Endodermal cell (in vitro differentiated cells): ENCODE data around the gene MIP. TPM values are rescaled to one million over a fixed set of nuclear protein-coding genes. Genes with fewer than 3 reads are reported as not detected.
"Not testable (repeated sequence)": the region's sequence is repeated elsewhere in the genome, so short reads cannot be mapped to it uniquely, and the experiment has no call there.

Source experiments
- DNase-seq: peaks from one replicate; pipeline ENCODE4 v3.0.0-alpha.2; 2017
- H3K27ac ChIP-seq: 2 replicates; pipeline ENCODE4 v1.5.1; 2013; ENCODE audit warnings: mild to moderate bottlenecking, low read depth, low read length, moderate library complexity
- H3K27me3 ChIP-seq: 2 replicates; pipeline ENCODE4 v1.6.1; 2013; ENCODE audit warnings: mild to moderate bottlenecking, low read length, moderate library complexity; ENCODE audit not compliant: insufficient read depth, control insufficient read depth, poor library complexity, severe bottlenecking
- H3K36me3 ChIP-seq: 2 replicates; pipeline ENCODE4 v1.7.0; 2013; ENCODE audit warnings: mild to moderate bottlenecking, low read length, moderate library complexity; ENCODE audit not compliant: control insufficient read depth, insufficient read depth
- H3K4me1 ChIP-seq: one replicate; pipeline ENCODE4 v1.7.0; 2013; ENCODE audit warnings: low read length; ENCODE audit not compliant: control insufficient read depth, insufficient read depth
- H3K4me3 ChIP-seq: 2 replicates; pipeline ENCODE4 v1.5.1; 2013; ENCODE audit warnings: mild to moderate bottlenecking, low read length, moderate library complexity
- H3K9ac ChIP-seq: 2 replicates; pipeline ENCODE4 v1.6.1; 2013; ENCODE audit warnings: mild to moderate bottlenecking, low read length, moderate library complexity; ENCODE audit not compliant: poor library complexity, severe bottlenecking; ENCODE audit errors: extremely low read depth
- H3K9me3 ChIP-seq: 2 replicates; pipeline ENCODE4 v1.6.1; 2013; ENCODE audit warnings: mild to moderate bottlenecking, low read length, moderate library complexity; ENCODE audit not compliant: control insufficient read depth
- H3K27ac Mint-ChIP-seq: 2 replicates; pipeline ENCODE4 v1.8.0; 2020; ENCODE audit warnings: mixed read lengths
- H3K27me3 Mint-ChIP-seq: 2 replicates; pipeline ENCODE4 v1.8.0; 2021; ENCODE audit warnings: mild to moderate bottlenecking, mixed read lengths; ENCODE audit not compliant: insufficient read depth
- H3K36me3 Mint-ChIP-seq: 2 replicates; pipeline ENCODE4 v1.8.0; 2020; ENCODE audit warnings: low read depth, mixed read lengths
- H3K4me1 Mint-ChIP-seq: 2 replicates; pipeline ENCODE4 v1.8.0; 2020; ENCODE audit warnings: mixed read lengths
- H3K4me3 Mint-ChIP-seq: 2 replicates; pipeline ENCODE4 v1.8.0; 2020; ENCODE audit warnings: mild to moderate bottlenecking, moderate library complexity, mixed read lengths
- H3K9me3 Mint-ChIP-seq: 2 replicates; pipeline ENCODE4 v1.8.0; 2020; ENCODE audit warnings: mild to moderate bottlenecking, mixed read lengths
- WGBS, 2 experiments: methylation state at CpG; one replicate each; pipeline versions ENCODE4 v1.1.5 to v1.1.7; 2013; ENCODE audit warnings: missing lambda C conversion rate in 2 of 2, mixed read lengths in 1 of 2; ENCODE audit not compliant: insufficient coverage in 1 of 2, insufficient read length in 1 of 2; 5-methylcytosine and 5-hydroxymethylcytosine counted together
- total RNA-seq, 2 donors: library from RNA; stranded (reverse); fragmentation: NEBNext Ultra II Directional in 1 of 2; extraction: Animal tissue kit (Norgen Biotek cat#: 25700) in 1 of 2; gene quantifications; 2 replicates in 1 of 2; 3 replicates in 1 of 2; pipeline ENCODE4 v1.2.1, GENCODE V29; 2021
- TF ChIP-seq, protein P1 (sequence below): fragments of 200-600 bp; sonication (generic); conservative IDR thresholded peaks from 2 replicates; pipeline ENCODE4 v1.5.0; 2021; ENCODE audit warnings: antibody characterized with exemption, mild to moderate bottlenecking

MIP gene
- total RNA-seq, 2 donors from 2014 or later, result not detected

DNA sequence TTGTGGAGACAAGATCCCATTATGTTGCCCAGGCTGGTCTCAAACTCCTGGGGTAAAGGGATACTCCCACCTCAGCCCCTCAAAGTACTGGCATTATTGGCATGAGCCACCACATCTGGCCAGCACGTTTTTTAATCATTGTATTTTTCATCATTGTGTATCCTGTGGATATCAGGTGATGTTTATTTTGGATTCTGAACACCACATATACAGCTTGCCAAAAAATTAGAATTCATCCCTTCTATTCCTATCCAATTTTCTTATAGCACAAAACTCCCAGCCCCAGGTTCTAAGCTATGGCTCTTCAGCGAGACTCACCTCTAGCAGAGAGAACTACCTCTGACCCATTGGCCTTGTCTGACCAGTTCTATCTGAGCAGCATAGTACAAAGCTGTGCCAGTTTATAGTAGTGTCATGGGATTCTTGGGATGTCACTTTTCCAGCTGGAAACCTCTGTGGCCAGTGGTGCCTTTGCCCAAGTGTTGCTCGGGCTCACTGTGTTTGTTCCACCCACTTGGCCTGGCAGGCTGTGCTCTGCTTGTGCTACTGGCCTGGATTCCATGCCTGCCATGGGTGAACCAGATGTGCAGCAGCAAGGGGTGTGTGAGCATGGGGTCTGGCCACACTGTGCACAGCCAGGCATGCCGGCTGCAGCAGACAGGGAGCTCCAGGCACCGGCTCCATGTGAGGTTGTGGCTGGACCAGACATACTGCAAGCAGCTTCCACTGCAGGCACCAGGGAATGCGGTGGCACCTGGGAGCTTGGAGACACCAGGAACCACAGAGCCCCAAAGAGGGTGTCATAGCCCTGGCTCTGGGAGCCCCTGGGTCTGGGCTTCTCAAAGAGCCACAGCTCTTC lies 42.4 kb downstream of the MIP start:
- no peaks in the 10 kb centered on the region for H3K4me1 ChIP-seq
- Mint-ChIP-seq H3K9me3 (no peaks in the 10 kb centered on the region), H3K4me1 (no peaks in the 10 kb centered on the region), H3K27me3 (no peaks in the 10 kb centered on the region), H3K27ac (no peak overlapping the region), H3K4me3 (no peak overlapping the region), H3K36me3 (peaks cover 14% of the 10 kb centered on the region)
- WGBS, 2 experiments, result 94 to 100% methylated on average over 4 to 6 of the region's 6 CpGs
- no peak overlapping the region for H3K4me3 ChIP-seq
- TF ChIP-seq, protein P1, sequence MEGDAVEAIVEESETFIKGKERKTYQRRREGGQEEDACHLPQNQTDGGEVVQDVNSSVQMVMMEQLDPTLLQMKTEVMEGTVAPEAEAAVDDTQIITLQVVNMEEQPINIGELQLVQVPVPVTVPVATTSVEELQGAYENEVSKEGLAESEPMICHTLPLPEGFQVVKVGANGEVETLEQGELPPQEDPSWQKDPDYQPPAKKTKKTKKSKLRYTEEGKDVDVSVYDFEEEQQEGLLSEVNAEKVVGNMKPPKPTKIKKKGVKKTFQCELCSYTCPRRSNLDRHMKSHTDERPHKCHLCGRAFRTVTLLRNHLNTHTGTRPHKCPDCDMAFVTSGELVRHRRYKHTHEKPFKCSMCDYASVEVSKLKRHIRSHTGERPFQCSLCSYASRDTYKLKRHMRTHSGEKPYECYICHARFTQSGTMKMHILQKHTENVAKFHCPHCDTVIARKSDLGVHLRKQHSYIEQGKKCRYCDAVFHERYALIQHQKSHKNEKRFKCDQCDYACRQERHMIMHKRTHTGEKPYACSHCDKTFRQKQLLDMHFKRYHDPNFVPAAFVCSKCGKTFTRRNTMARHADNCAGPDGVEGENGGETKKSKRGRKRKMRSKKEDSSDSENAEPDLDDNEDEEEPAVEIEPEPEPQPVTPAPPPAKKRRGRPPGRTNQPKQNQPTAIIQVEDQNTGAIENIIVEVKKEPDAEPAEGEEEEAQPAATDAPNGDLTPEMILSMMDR, result no peak
- no peak overlapping the region for H3K27ac ChIP-seq
- H3K9me3 ChIP-seq, result no peaks in the 10 kb centered on the region
- H3K27me3 ChIP-seq, result no peaks in the 10 kb centered on the region
- H3K9ac ChIP-seq, result no peak overlapping the region
- no peak for DNase-seq
- H3K36me3 ChIP-seq, result peaks cover 4% of the 10 kb centered on the region

DNA sequence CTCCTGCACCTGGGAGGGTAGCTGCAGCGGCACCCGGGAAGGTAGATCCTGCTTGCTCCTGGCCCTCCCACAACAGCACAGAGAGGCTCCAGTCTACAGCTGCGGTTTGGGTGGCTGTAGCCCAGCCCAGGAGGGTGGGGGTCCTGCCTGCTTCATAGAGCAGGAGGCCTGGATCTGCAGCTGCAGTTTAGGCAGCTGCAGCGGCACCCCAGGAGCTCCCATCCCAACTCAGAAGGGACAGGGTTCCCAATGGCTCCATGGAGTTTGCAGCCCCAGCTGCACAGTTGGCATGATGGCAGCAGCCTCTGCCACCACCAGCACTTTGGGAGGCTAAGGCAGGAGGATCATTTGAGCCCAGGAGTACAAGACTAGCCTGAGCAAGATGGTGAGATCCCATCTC lies 43.7 kb downstream of the MIP start:
- no peaks in the 10 kb centered on the region for H3K4me1 ChIP-seq
- no peaks in the 10 kb centered on the region for H3K27me3 Mint-ChIP-seq
- H3K4me3 ChIP-seq, result no peak overlapping the region
- no peak for DNase-seq
- no peaks in the 10 kb centered on the region for H3K4me1 Mint-ChIP-seq
- H3K9ac ChIP-seq, result no peak overlapping the region
- H3K9me3 Mint-ChIP-seq, result no peaks in the 10 kb centered on the region
- no peaks in the 10 kb centered on the region for H3K36me3 ChIP-seq
- H3K9me3 ChIP-seq, result no peaks in the 10 kb centered on the region
- 85 to 100% methylated on average over 1 to 4 of the region's 4 CpGs for WGBS, 2 experiments
- H3K27ac Mint-ChIP-seq, result no peak overlapping the region
- TF ChIP-seq, protein P1, result no peak
- H3K4me3 Mint-ChIP-seq, result no peak overlapping the region
- peaks cover 4% of the 10 kb centered on the region for H3K36me3 Mint-ChIP-seq
- H3K27ac ChIP-seq, result no peak overlapping the region
- no peaks in the 10 kb centered on the region for H3K27me3 ChIP-seq

DNA sequence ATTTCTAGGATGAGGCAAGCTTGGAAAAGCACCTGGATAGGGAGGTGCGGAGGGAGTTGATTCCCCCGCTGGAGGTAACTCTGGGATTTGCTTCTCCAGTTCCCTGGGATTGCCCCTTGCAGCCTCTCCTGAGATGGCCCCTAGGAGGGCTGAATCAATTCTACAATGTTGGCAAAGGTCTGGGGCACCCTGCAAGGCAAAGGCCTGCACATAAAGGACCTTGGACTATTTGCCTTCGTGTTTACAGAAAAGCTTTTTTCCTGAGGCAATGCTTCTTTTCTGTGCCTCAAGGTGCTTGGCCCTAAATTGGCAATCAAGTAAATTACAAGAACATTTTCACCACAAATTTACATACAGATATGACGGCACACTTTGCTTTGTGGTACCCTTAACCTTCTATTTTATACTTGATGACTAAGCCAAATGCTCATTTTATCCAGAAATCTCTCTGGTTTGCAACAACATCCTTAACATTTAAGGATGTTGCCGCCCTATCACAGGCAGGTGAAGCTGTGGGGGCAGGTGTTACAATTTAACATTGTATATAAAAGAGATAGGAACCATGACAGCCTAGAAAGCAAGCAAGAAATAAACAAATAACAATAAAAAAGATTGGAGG lies 45.5 kb downstream of the MIP start:
- Mint-ChIP-seq H3K36me3 (no peaks in the 10 kb centered on the region), H3K4me3 (no peak overlapping the region), H3K4me1 (no peaks in the 10 kb centered on the region), H3K27ac (no peak overlapping the region), H3K9me3 (no peaks in the 10 kb centered on the region), H3K27me3 (no peaks in the 10 kb centered on the region)
- Histone ChIP-seq H3K4me3 (no peak overlapping the region), H3K27ac (no peak overlapping the region), H3K36me3 (no peaks in the 10 kb centered on the region), H3K27me3 (no peaks in the 10 kb centered on the region), H3K9me3 (no peaks in the 10 kb centered on the region), H3K9ac (no peak overlapping the region), H3K4me1 (no peaks in the 10 kb centered on the region)
- no peak for DNase-seq
- 90 to 94% methylated on average over 3 to 5 of the region's 5 CpGs for WGBS, 2 experiments
- TF ChIP-seq, protein P1, result no peak

DNA sequence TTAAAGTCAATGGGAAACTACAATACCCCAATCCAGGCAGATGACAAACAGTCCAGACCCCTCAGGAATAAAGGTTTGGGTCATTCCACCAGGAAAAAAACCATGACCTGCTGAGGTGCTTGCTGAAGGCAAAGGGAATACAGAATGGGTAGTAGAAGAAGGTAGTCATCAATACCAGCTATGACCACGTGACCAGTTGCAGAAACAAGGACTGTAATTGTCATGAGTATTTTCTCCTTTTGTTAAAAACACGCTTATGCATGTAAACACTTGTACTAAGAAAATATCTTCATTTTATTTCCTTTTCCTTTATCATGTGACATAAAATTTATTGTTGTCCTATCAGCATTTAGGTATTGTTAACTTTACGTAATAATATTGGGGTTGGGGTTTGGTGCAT lies 50.2 kb downstream of the MIP start:
- H3K9me3 ChIP-seq, H3K36me3 ChIP-seq, DNase-seq, H3K27me3 ChIP-seq, H3K9ac ChIP-seq, H3K36me3 Mint-ChIP-seq, H3K27me3 Mint-ChIP-seq, H3K27ac Mint-ChIP-seq, H3K4me3 ChIP-seq, H3K4me1 ChIP-seq, H3K27ac ChIP-seq, H3K4me1 Mint-ChIP-seq, H3K4me3 Mint-ChIP-seq: not testable (repeated sequence)
- WGBS, 2 experiments, result 88% methylated on average over 2 of the region's 3 CpGs; no CpG with 5 or more reads in 1 of the 2 experiments
- peaks cover 10% of the 10 kb centered on the region for H3K9me3 Mint-ChIP-seq

DNA sequence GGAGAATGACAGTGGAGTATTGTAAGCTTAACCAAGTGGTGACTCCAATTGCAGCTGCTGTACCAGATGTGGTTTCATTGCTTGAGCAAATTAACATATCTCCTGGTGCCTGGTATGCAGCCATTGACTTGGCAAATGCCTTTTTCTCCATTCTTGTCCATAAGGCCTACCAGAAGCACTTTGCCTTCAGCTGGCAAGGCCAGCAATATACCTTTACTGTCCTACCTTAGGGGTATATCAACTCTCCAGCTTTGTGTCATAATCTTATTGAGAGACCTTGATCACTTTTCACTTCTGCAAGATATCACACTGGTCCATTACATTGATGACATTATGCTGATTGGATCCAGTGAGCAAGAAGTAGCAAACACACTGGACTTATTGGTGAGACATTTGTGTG lies 52.8 kb downstream of the MIP start:
- not testable (repeated sequence) for H3K36me3 Mint-ChIP-seq, H3K27ac ChIP-seq, H3K9ac ChIP-seq, H3K4me1 Mint-ChIP-seq, H3K4me3 Mint-ChIP-seq, H3K36me3 ChIP-seq, H3K27me3 ChIP-seq, H3K27ac Mint-ChIP-seq, DNase-seq, H3K4me1 ChIP-seq, H3K27me3 Mint-ChIP-seq, H3K9me3 ChIP-seq, H3K4me3 ChIP-seq
- H3K9me3 Mint-ChIP-seq, result peaks cover 22% of the 10 kb centered on the region
